Right renal pelvis (tissue), 4 donors: Measurements from ENCODE around the gene IFT80. TPM values are rescaled to one million over a fixed set of nuclear protein-coding genes. Genes with fewer than 3 reads are reported as not detected.
"Not testable (repeated sequence)": the region's sequence is repeated elsewhere in the genome, so short reads cannot be mapped to it uniquely, and the experiment has no call there.

Experiments used
- DNase-seq, 4 donors: peaks; one replicate each; pipeline ENCODE4 v3.0.0-alpha.2; 2013; ENCODE audit warnings: low read depth in 4 of 4, low spot score in 3 of 4, missing footprints in 1 of 4
- polyA plus RNA-seq, 4 donors: library from polyadenylated mRNA; unstranded; fragments of 120-200 nt; gene quantifications; one replicate each; pipeline ENCODE4 v1.2.1, GENCODE V29; 2013; ENCODE audit not compliant: insufficient read length in 4 of 4

Gene IFT80
- polyA plus RNA-seq, 4 donors, result 47.8 to 66.9 (median 62.4) TPM

DNA sequence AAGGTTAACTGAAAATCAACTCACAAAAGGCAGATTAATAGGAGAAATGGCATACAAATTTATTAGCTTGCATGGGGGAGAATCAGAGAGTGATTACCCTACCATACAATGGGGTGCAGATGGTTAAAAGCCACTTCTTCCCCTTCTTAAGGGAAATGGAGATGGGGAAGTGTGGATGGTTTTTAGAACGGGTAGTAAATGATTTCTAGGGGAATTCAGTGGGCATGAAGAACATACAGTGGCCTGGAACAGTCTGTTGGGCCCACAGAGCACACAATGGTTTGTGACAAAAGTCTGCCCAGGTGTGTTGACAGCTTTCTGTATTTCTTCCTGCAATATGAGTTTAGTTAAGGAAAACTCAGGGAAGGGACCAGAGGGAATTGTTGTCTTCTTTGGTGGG, 112.8 kb downstream of the IFT80 start:
- DNase-seq, result no peak

DNA sequence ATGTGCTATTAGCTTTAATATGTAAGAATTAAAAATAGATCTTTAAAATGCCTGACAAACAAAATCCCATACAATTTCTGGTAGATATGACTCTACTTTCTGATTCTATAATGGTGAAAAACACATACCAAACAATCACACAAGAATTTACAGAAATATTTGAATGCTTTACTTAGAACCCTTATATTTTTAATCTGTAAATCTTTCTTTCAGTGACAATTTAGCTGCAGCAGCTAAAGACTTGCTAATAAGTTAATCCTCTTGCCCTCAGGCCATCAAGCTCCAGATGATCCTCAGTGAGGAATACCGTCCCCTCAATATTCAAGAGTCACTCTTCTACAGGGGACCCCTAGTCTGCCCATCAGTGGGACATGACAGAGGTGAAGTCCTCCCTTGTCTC, 118.2 kb downstream of the IFT80 start:
- no peak for DNase-seq

GRCh38 chr3:160279657-160280056, 119.4 kb downstream of the IFT80 start:
- DNase-seq, result no peak

- DNase-seq, result no peak
Measured at GRCh38 chr3:160278210-160278609, 120.8 kb downstream of the IFT80 start.

DNA sequence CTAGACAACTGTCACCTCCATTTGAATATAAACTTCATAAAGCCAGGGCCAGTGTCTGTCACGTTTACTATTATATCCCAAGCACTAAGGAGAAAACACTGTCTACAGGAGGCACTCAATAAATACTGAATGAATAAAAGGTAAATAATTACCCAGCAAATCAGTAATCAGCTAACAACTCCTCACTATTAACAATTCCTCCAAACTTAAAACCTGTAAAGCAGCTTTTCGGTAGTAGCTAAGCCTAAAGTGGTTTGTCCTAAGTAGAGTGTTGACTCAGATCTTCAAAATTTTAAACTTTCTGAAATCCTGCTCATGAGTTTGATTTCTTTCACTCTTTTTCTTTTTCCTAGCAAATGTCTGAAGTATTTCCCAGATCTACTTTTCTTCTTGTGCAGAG, 133.9 kb downstream of the IFT80 start:
- no peak for DNase-seq

GRCh38 chr3:160260587-160261270, 138.3 kb downstream of the IFT80 start:
- DNase-seq, result no peak

DNA sequence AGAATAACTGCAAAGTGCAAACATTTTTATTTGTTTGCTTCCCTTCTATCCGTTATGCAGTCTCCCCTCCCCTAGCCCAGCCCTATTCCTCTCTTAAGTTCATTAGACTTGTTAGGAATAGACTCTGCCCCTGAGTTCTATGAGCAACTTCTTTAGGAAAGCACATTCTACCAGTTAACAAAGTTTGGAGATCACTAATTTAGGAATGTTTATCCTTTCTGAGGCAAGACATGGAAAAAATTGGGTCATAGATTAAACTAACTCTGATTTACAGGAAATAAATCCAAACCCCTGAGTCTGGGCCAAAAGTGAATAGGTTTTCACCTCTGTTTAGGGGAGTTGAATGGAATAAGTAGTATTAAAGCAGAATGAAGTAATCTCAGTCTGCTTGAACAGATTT, 139.4 kb downstream of the IFT80 start:
- DNase-seq, result no peak

DNA sequence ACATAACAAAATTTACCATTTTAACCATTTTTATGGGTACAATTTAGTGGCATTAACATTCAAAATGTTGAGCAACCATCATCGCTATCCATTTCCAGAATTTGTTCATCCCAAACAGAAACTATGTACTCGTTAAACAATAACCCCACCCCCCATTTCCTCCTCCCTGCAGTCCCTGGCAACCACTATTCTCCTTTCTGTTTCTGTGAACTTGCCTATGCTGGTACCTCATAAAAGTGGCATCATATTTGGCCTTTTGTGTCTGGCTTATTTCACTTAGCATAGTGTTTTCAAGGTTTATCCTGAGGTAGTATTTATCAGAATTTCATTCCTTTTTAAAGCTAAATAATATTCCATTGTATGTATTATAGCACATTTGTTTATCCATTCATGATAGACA, 141.4 kb downstream of the IFT80 start:
- no peak for DNase-seq

GRCh38 chr3:160253298-160253697, 145.7 kb downstream of the IFT80 start:
- no peak for DNase-seq

GRCh38 chr3:160247766-160248165, 151.3 kb downstream of the IFT80 start:
- no peak for DNase-seq

GRCh38 chr3:160245261-160245800, 153.7 kb downstream of the IFT80 start:
- no peak for DNase-seq

- not testable (repeated sequence) for DNase-seq
Measured at GRCh38 chr3:160240719-160241118, 158.3 kb downstream of the IFT80 start.

GRCh38 chr3:160232014-160232413, 167.0 kb downstream of the IFT80 start:
- DNase-seq, result no peak

DNA sequence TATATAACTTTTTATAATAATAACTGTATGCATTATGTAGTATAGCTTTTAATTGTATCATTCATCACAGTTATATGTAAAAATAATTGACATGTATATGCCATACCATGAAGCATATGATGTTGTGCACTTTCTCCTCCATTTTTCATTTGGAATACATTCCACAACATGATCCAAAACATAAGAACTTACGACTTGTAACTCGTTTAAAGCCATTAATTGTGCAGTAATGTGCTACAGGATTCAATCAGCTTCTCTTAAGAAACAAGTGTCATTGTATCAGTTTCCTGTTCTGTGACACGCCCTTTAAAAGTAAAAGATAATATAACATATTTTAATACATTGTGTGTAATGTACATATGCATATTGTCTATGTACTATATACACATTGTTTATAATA, 171.6 kb downstream of the IFT80 start:
- no peak for DNase-seq

DNA sequence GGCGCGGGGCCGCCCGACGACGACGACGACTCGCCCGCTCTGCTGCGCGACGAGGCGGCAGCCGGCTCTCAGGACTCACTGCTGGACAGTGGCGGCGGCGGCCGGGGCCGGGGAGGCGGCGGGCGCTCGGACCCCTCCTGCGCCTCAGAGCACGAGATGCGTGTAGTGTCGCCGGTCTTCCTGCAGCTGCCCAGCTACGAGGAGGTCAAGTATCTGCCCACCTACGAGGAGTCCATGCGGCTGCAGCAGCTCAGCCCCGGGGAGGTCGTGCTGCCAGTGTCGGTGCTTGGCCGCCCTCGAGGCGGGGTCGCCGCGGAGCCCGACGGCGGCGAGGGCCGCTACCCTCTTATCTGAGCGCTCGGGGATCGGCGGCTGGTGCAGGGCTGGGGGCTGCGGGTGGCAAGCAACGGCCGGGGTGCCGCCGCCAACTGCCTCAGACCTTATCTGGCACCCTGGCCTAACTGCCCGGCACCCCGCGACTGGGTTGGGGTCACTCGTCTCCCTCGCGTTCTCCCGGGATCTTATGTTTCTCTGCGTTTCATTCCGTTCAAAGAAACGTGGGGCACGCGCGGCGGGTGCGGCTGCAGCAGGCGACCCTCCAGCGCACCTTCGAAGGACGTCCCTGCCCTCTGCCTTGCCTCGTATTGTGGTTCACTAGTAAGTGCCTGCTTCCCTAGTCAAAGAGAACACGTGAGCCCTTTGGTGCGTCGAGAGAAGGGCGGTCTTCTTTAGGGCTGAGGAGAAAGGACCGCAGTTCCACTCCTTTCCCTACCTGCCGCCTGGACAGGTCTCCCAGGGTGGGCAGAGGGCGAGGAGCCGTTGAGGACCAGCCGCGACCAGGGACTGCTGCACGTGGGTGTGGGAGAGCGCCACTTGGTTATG, 172.8 kb downstream of the IFT80 start:
- DNase-seq, result no peak

- peak; percentile 25 to 47 (median 33) for DNase-seq
Measured at GRCh38 chr3:160225176-160226025, 173.6 kb downstream of the IFT80 start, which contains the start of gene C3orf80. C3orf80 (plus strand) TSS chr3:160225422; CDS start chr3:160225636, 214 bp downstream.

- no peak for DNase-seq
Measured at GRCh38 chr3:160224811-160225175, 174.2 kb downstream of the IFT80 start.

DNA sequence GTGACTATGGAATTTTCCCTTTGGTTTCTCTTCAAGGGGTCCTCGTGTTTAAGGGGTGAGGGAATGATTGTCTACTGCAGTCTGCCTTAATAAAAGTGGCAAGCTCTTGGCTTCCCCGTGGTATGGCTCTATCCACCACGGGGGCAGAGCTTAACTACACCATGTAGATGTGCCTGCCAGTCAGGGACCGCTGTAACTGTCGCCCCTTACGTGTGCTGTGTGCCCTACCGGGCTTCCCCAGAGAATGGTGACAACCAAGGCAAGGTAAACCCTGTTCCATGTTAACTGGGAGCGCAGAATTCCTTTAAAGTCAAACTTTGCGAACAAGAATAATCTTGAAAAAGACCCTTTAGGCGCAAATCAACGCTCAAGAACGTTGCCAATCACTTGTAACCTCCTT, 174.8 kb downstream of the IFT80 start:
- no peak for DNase-seq

DNA sequence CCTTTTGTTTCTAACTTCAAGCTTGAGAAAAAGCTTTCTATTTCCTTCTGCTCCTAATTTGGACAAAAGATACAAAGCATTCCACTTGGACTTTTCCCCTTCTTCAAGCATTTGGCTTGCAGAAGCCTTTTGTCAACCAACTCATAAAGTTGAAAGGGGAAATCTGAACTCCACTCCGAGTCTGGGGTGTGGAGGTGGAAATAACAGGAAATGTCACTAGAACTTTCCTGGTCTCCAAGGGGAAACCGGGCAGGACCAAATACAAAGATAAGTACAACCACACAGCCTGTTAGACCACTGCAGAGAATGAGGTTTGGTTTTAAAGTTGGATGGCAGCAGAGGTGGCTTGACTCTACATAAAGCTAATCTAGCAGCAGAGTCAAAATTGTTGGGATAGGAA, 178.0 kb downstream of the IFT80 start:
- no peak for DNase-seq

DNA sequence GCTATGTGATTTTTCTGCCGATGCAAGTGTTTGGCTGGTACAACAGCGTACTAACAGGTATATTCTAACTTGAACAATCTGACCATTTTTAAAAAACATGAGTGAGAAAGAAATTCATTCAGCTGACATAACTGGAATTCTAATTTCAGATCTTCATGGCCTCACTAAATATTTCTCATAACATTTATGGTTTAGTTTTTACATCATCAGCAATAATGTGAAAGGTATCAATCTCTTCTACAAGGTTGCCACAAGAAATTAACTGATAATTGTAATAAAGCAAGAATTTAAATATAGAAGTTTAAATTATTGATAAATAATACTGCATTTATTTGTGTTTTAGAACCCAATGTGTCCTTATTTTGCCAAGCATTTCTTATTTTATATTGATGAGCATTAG, 179.0 kb downstream of the IFT80 start:
- no peak for DNase-seq

DNA sequence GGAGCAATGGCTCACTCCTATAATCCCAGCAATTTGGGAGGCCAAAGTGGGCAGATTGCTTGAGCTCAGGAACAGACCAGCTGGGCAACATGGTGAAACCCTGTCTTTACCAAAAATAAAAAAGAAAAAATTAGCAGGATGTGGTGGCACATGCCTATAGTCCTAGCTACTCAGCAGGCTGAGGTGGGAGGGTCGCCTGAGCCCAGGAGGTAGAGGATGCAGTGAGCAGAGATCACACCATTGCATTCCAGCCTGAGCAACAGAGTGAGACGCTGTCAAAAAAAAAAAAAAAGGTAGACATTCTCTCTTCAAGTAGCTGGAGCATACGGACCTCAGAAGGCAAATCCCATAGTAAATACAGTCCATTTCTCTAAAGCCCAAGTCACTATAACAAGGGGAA, 180.9 kb downstream of the IFT80 start:
- no peak for DNase-seq
